Fibroblast of villous mesenchyme (primary cell): Measurements from ENCODE around the gene OR10H1. TPM values are rescaled to one million over a fixed set of nuclear protein-coding genes. Genes with fewer than 3 reads are reported as not detected.
"Not testable (repeated sequence)": the region's sequence is repeated elsewhere in the genome, so short reads cannot be mapped to it uniquely, and the experiment has no call there.

Source experiments
- DNase-seq: peaks from one replicate; pipeline ENCODE4 v3.0.0-alpha.2; 2010; ENCODE audit warnings: low read depth
- H3K4me3 ChIP-seq: 2 replicates; pipeline ENCODE4 v1.5.1; 2011; ENCODE audit warnings: low read depth, mild to moderate bottlenecking, low read length
- CTCF ChIP-seq: IDR thresholded peaks from 2 replicates; pipeline ENCODE4 v1.5.1; 2012; ENCODE audit warnings: low read depth, mild to moderate bottlenecking, low read length; ENCODE audit not compliant: insufficient read depth
- total RNA-seq: library from RNA; depleted of rRNA; stranded (reverse); fragments of >200 nt; gene quantifications from 2 replicates; pipeline ENCODE4 v1.2.3, GENCODE V29; 2012

The OR10H1 gene
- total RNA-seq, 1 donor = not detected

DNA sequence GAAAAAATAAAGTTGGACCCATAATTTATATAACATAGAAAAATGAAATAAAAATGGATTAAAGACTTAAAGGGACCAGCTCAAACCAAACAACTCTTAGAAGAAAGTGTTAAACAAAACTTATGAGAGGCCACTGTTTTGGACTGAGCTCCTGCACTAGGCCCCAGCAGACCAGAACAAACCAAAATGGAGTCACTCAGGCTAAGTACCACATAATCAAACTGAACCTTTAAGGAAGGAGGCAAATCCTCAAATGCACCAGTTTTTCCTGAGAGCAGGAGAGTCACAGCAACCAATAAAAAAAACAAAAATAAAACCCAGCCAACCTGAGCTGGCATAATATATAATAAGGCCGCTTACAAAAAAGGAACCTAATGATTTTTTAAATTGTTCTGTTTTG, 10.3 kb upstream of the OR10H1 start:
- H3K4me3 ChIP-seq = no peak overlapping the region
- no peak for TF ChIP-seq CTCF

GRCh38 chr19:15820646-15821045, 5.2 kb upstream of the OR10H1 start:
- no peak for DNase-seq
- TF ChIP-seq CTCF = no peak
- no peak overlapping the region for H3K4me3 ChIP-seq

More for the DNA sequence above, 10.3 kb upstream of the OR10H1 start:
- DNase-seq = no peak

GRCh38 chr19:15813916-15814315, 1.5 kb downstream of the OR10H1 start:
- DNase-seq = no peak
- no peak overlapping the region for H3K4me3 ChIP-seq
- no peak for TF ChIP-seq CTCF

- DNase-seq = no peak
- TF ChIP-seq CTCF = no peak
- H3K4me3 ChIP-seq = no peak overlapping the region
These were observed 3.3 kb downstream of the OR10H1 start for GRCh38 chr19:15812060-15812722.

GRCh38 chr19:15811476-15811875, 4.0 kb downstream of the OR10H1 start:
- DNase-seq = no peak
- H3K4me3 ChIP-seq = no peak overlapping the region
- TF ChIP-seq CTCF = no peak

DNA sequence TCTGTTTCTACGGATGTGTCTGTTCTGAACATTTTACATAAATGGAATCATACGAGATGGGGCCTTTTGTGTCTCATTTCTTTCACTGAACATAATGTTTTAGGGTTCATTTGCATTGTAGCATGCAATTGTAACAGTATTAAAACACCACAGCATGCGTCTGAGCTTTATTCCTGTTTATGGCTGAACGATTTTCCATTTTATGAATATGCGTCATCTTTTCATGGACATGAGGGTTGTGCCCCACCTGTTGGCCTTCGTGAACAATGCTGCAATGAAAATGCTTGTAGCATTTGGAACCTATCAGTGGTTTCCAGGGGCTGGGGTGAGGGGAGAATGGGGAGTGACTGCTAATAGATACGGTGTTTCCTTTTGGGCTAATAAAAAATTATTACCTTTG, 5.1 kb downstream of the OR10H1 start:
- no peak for DNase-seq
- TF ChIP-seq CTCF = no peak

GRCh38 chr19:15794279-15794678, 21.2 kb downstream of the OR10H1 start:
- not testable (repeated sequence) for H3K4me3 ChIP-seq, DNase-seq

More for the DNA sequence above, 5.1 kb downstream of the OR10H1 start:
- H3K4me3 ChIP-seq = no peak overlapping the region
